ENCODE measurements around the gene TSC1.

Gene TSC1

DNA sequence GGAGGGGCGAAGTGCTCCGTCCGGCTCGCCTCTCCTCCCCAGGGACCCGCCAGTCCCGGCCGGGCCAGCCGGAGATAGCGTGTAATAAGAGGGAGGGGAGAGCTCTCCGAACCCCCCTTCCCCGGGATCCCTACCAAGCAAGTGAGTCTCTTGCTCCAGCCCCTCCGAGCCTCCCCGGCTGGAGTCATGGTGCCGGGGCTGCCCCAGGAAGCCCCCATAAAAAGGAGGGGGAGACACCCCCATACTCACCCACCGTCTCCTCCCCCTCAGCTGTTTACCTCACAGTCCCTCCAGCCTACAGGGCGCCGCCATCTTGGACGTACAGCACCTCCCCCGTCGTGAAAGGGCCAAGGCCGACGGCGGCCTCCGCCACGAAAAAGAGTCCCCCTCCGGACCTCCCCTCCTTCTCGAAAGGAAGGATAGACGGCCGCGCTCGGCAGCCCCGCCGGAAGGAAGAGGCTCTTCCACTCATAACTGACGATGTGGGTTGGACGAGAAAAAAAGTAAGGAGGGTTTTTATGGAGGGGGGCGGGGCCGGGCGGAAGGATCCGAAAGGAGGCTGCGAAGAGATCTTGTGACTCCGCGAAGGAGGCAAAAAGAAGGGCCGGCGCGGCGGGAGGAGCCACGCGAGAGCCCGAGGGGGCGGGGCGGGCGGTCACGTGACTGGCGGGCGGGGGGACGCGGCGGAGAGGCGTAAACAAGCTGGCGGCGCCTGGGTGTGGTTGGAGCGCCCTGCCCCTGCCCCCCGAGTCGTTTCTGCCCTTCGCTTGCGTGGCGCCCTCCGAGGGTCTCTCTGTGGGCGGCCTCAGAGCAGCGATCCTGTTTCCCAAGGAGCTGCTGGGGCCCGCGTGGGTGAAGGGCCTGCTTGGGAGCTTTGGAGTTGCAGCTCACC, at the start of gene TSC1:
Gene TSC1 (minus strand): TSS at position 323 of the 892 bp plus-strand sequence. CDS start 15,744 bp downstream, outside the sequence.
- DNase-seq, result peak; percentile 93

DNA sequence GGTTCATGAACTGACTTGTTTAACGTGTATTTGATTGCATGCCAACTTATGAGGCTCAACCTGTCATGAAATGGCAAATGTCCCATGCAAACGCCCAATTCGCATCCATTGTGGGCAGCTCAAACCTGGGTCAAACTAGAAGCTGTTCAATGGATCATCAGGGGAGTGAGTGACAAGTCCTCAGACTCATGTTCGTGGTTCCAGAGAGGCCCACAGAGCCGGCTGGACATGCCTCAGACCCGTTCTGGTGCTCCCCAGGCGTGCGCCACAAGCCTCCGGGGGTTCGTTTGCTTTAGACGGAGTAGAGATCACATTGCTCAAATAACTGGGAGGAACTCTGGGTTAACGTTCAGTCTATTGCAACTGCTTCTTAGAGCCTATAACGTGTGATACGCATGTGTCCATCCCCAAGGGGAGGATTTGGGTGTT, 49.1 kb upstream of the TSC1 start:
- DNase-seq, result no peak

DNA sequence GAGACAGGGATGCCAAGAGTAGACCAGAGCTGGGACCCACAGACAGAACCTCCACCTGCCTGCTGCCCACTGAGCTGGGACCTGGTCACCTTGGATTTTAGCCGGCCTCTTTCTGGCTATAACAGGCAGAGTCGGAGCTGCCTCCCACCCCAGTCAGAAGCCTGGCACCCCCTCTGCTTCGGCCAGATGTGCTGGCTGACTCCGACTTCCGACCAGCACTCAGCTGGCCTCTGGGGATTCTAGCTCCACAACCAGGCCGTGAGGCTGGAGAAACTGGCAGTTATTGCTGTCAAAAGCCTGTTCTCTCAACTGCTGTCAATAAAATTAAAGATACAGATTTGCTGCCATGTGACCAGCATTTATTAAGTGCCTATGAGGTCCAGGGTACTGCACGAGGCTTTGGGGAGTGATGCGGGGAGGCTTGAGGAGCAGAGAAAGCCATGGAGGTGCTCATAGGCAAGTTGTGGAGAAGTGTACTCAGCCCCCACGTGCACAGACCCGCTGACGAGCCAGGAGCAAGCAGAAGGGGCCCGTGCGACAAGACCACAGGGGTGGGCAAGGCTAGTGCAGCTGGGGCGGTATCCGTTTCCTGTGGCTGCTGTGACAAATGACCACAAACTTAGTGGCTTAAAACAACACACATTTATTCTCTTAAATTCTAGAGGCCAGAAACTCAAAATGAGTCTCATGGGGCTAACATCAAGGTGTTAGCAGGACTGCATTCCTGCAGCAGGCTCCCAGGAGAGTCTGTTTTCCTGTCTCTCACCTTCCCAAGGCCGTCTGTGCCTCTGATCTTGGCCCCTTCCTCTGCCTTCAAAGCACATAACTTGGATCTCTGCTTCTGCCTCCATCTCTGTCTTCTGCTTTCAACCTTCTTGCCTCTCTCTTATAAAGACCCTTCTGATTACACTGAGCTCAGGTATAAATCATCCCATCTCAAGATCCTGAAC, 47.2 kb upstream of the TSC1 start:
- no peak for DNase-seq

DNA sequence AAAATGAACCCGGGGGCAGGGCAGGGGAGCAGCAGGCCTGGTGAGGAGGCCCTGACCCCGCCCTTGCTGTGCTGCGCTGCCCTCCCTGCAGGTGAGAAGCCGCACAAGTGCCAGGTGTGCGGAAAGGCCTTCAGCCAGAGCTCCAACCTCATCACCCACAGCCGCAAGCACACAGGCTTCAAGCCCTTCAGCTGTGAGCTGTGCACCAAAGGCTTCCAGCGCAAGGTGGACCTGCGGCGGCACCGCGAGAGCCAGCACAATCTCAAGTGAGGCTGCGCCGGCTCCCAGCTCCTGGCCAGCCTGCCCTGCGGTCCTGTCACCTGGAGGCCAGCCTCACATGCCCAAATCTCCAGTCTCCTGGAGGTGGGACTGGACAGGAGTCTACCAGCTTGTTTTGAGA, 46.4 kb upstream of the TSC1 start:
- peak; percentile 78 for DNase-seq

DNA sequence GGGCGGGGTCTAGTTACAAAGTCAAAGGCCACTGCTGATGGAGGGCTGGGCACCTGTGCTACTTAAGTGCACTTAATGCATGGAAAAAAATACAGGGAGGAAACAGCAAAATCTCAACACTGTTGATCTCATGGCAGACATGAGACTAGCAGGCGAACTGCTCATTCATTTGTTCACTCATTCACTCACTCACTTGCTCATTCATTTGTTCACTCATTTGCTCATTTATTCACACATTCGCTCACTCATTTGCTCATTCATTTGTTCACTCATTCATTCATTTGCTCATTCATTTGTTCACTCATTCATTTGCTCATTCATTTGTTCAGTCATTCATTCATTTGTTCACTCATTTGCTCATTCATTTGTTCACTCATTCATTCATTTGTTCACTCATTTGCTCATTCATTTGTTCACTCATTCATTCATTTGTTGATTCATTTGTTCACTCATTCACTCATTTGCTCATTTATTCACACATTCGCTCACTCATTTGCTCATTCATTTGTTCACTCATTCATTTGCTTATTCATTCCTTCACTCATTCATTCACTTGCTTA, 45.7 kb upstream of the TSC1 start:
- peak; percentile 47 for DNase-seq

DNA sequence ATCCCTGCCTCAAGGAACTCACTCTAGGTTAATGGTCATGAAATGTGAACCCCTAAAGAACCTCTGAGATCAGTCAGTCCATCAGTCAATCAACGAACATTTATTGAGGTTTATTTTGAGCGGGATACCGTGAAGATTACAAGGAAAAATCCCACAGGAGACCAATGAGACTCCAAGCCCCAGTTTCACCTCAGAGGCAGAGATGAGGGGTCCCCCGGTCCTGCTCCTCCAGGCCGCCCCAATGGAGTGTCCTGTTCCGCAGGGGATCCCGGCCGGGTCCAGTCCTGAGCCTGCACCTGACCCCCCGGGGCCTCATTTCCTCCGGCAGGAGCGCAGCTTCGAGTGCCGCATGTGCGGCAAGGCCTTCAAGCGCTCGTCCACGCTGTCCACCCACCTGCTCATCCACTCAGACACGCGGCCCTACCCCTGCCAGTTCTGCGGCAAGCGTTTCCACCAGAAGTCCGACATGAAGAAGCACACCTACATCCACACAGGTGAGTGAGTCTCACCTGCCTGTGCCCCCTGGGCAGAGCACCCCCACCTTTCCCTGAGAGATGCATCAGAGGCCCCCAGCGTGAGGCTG, 45.1 kb upstream of the TSC1 start:
- DNase-seq, result no peak

DNA sequence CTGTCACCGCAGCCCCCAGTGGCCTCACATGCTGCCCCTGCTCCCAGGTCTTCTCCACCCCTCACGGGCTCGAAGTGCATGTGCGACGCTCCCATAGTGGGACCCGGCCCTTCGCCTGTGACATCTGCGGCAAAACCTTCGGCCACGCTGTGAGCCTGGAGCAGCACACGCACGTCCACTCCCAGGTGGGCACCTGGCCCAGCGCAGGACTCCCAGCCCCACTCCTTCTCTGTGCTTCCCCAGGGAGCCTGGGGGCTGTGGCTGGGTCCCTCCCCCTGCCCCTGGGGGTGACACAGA, 44.5 kb upstream of the TSC1 start:
- DNase-seq, result no peak

DNA sequence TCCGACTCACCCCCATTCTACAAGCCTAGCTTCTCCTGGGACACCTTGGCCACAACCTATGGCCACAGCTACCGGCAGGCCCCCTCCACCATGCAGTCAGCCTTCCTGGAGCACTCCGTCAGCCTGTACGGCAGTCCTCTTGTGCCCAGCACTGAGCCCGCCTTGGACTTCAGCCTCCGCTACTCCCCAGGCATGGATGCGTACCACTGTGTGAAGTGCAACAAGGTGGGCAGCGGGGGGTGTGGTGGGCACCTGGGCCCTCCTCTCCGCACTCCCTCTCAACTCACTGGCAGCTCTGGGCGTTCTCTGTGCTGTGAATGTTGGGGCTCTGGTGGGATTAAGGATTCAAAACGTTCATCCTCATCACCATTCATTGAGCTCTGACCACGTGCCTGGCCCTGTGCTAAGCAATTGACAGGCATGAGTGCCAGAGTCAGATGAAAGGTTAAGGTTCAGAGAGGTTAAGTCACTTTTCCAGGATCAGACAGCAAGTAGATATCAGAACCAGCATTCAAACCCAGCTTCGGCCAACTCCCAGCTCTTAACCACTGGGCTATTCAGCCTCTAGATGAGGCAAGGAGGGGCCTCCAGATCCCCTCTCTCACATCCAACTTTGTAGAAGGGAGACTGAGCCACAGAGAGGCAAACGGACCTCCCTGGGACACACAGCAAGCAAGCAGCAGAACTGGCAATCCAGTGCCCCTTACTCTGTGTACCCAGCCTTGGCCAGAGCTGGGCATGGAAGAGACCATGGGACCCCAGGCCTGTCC, 44.0 kb upstream of the TSC1 start:
- no peak for DNase-seq

DNA sequence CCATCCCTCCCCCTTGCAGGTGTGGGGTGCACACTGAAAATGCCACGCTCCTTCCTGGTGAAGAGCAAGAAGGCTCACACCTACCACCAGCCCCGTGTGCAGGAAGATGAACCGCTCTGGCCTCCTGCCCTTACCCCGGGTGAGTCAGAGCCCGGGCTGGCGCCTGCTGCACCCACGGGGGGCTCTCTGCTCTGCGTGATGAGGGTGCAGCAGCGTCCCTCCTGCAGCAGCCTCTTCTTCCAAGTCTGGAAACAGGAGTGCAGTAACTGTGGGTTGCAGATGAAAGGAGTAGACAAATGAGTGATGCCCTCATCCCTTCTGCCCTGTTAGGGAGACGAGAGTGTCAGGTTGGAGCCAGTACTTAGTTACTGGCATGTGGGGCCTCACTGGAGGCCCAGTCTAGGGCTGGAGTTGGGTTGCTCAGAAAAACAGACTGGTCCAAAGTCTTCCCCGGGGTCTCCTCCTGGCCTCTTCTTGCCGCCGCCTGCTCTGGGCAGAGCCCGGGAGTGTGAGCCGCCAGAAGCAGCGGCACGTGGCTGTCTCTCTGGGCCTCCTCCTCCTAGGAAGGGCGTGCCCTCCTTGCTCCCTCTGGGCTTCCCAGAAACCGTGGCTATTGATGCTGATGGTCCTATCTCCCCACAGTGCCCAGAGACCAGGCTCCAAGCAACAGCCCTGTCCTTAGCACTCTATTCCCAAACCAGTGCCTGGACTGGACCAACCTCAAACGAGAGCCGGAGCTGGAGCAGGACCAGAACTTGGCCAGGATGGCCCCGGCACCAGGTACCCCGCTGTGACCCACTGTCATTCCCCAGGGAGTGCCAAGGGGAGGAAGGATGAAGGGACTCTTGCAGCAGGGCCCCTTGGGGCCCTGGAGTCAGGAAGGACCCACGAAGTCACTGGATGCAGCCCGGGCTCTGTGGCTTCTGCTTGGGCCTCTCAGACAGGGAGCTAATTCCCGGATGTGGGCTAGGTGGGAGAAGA, 42.5 kb upstream of the TSC1 start:
- DNase-seq, result no peak

DNA sequence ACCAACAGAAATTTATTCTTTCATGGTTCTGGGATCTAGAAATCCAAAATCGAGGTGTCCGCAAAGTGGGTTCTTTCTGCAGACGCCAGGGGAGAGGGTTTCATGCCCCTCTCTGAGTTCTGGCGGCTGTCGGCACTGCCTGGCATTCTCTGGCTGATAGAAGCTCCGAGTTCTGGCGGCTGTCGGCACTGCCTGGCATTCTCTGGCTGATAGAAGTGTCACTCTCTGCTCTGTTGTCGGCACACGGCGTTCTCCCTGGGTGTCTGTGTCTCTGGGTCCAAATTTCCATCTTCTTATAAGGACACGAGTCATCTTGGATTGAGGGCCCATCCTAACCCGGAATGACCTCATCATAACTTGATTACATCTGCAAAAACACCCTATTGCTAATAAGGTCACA, 41.7 kb upstream of the TSC1 start:
- no peak for DNase-seq

DNA sequence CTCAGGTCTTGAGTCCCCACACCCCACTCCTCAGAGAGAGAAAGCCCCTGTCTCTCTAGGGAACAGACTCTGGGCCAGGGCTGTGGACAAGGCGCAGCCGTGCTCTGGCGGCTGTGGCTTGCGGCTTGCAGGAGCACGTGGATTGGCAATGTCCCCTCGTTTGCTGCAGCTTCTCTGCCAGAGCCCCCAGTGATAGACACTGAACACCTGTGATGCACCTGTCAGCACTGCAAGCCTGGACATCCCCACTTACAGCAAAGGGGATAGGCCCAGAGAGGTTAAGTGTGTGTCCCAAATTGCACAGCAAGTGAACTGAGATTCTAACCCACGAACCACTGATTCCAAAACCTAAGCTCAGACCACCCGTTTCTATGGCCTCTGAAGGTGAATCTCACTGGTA, 41.1 kb upstream of the TSC1 start:
- DNase-seq, result no peak

DNA sequence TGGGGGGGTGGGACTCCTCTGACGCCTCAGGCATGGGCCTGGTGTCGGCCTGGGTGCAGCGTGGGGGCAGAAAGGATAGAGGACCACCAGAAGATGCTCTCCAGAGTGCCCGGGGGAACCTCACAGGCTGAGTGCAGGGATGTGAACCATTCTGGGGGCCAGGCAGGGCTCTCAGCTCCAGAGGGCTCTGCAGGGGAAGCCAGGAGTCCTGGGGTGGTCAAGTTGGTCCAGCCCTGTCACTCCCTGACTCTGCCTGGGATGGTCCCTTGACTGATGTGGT, 40.6 kb upstream of the TSC1 start:
- DNase-seq, result no peak

DNA sequence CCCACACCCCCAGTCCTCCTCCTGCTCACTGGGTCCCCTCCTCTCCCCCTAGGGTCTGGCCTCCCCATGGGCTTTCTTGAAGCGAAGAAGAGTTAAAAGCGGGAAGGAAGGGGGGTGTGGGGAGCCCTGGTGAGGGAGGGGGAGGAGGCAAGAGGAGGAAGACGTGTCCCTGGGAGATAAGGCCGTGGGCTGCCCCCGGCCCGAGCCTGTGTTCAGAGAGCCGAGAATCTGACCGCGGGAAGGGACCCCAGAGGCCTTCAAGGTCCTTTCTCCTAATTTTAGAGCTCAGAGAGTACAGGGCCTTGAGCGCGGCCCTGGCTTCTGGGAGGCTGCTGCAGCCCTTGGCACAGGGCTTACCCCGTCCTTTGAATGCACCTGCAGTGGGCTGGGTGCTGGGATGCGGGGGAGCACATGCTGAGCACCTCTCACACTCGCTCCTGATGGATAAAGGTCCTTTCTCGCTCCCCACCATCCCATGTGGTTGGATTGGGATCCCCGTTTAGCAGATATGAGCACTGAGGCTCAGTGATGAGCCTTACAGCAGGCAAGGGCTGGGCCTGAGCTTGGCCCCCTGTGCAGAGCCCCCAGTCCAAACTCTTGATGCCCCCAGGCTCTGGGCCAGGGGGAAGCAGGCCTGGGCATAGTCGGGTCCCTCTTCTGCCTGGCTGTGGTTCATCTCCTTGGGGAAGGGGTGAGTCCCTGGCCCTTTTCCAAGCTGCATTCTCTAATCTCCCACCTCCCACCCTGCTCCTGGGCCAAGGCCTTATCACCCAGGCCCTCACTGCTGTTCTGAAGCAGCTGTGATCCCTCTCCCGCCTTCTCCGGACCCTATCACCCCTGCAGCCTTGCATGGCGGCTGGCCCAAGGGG, 40.0 kb upstream of the TSC1 start:
- DNase-seq, result no peak

DNA sequence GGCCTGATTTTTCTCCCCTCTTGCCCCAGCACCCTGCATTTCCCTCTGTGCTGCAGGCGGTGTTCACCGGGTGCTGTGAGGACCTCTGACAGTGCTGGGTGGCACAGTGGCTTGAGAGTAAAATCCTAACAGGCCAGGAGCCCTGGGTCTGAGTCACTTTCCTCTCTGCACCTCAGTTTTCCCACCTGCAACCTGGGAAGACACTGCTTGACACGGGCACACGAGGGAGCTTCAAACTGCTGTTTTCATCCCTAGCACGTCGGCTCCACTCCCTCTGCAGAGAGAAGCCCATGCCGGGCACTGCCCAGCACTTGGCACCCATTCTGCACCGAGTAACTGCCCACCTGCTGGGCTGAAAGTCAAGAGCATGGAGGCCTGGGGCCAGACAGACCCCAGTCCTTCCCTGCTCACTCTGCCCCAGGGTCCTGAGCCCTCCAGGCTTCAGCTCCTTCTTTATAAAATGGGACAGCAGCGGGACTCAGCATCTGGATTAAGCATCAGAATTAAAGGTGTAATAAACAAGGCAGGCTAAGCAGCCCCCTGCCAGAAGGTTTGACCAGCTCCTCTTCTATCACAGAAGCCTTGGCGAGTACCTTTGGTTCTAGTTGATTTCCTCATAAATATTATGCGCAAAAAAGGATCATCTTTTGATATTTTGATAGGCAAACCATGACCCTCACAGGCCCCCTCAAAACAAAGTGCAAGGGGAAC, 39.2 kb upstream of the TSC1 start:
- DNase-seq, result no peak

DNA sequence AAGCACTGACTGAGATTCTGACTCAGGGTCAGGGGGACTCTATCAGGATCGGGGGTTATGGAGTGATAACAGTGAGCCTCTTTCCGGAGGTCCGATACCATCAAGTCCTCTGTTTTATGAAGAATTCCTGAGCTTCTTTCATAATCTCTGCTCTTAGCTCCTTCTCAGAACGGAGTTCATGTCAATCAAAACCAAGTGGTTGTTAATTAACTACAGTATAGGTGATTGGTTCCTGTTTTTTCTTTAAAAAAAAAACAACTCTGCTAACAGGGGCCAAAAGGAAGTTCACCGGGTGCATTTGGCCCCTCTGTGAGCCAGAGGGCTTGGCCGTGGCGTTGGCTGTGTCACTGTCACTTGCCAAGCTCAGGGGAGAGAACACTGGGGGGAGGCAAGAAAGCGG, 38.0 kb upstream of the TSC1 start:
- DNase-seq, result no peak

DNA sequence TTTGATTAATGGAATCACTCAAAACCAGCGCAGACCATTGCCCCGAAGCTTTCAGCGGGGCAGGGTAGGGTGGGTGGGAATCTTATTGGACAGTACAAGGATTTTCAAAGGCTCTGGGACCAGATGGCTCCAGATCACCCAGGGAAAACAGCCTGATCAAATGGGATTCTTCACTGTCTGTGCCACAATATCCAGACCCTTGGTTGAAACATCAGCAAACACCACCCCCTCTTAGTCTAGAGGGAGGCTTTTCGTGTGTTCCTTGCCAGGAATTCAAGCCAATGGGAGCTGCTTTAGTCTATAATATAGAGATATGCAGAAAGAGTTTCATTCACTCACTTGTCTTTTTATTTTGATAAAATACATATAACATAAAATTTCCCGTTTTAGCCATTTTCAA, 35.7 kb upstream of the TSC1 start:
- DNase-seq, result no peak

DNA sequence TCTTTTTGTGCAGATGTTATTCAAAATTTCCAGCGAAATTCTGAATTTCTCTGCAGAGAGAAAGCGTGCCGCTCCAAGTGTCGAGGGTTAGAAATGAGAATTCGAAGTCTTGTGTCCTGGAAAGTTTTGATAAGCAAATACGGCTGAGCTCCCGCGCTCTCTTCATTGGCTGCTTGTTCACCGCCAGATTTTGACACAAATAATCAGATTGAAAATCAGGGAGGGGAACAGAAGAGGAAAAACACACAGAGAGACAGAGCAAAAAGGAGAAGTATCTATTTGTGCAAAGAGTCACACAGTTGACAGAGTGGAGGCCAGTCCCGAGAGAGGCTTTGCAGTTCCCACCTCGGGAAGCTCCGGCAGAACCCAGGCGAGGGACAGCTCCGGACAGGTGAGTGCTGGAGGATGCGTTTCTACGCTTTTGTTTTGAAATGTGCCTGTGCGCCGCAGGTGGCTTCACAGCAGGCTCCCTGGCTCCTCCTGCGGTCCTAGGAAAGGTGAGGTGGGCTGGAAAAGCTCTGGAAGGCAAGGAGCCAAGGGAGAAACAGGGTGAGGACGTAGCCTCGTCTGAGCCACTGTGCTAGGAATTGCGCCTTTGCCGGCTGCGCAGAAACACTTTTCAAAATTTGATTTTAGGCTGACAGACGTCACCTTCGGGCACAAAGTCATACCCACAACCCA, 34.2 kb upstream of the TSC1 start, which contains the start of gene GFI1B:
Gene GFI1B (plus strand): TSS at position 244 of the 681 bp plus-strand sequence. CDS start 7,985 bp downstream, outside the sequence.
- DNase-seq, result no peak

DNA sequence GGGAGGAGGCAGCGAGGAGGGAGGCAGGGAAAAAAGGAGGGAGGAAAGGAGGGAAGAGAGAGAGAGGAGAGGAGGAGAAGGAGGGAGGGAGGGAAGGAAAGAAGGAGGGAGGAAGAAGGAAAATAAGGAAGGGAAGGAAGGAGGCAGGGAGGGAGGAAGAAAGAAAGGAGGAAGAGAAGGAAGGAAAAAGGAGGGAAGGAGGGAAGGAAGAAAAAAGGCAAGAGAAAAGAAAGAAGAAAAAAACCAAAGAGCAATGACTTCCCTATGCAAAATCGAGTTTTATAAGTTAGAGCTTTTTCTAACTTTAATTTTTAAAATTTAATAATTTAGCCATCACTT, 33.7 kb upstream of the TSC1 start:
- DNase-seq, result no peak

DNA sequence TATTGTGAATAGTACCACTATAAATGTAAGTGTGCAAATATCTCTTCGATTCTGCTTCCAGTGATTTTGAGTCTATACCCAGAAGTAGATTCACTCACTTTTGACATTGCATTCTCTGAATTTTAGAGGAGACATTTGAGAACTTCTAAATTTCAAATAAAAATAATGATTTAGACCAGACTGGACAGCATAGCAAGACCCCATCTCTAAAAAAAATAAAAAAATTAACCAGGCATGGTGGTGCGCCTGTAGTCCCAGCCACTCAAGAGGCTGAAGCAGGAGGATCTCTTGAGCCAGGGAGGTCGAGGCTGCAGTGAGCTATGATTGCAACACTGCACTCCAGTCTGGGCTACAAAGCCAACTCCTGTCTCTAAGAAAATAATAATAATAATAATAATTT, 32.2 kb upstream of the TSC1 start:
- DNase-seq, result no peak

Data from NCI-H510A (cell line).